Measurements from ENCODE around the gene ACTG1. TPM values are rescaled to one million over a fixed set of nuclear protein-coding genes. Genes with fewer than 3 reads are reported as not detected.

The ACTG1 gene
- total and polyA plus RNA-seq, 9 of the 15 experiments (the other 6 are each of a cell fraction or from before 2014, with no cell fraction given) = 224 to 1,775 (median 568) TPM

DNA sequence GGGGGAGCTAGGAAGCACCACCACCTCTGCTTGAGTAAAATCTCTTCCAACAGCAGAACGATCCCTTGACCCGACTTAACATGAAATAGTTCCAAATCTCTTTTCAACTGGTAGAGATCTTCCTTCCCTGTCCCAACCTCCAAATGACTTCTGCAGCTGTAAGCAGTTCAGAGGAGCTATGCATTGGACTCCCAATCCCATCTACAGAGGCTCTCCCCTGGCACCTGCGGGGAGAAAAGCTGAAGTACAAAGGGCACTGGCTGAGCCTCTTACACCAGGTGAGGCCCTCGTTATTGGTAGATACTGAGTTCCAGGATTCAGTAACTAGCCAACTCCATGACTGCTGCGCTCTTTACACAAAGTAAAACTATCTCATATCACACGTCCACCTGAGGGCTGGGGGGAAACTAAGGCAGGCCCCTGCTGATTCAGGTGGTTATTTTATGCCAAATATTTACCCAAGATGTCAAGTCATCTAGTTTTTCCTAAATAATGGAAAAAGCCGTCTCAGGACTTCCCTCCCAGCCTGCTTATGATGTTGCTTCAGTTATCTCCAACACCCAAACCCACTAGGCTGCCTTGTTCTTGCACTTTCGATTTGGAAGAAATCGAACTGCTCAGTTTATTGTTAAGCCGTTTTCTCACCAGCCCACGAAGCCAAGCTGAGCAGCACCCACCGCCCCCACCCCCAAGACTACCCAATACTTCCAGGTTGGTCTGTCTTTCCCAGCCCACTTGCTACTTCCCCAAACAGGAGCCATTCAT, 3.2 kb downstream of the ACTG1 start (continued):
- TF ChIP-seq, protein P1, sequence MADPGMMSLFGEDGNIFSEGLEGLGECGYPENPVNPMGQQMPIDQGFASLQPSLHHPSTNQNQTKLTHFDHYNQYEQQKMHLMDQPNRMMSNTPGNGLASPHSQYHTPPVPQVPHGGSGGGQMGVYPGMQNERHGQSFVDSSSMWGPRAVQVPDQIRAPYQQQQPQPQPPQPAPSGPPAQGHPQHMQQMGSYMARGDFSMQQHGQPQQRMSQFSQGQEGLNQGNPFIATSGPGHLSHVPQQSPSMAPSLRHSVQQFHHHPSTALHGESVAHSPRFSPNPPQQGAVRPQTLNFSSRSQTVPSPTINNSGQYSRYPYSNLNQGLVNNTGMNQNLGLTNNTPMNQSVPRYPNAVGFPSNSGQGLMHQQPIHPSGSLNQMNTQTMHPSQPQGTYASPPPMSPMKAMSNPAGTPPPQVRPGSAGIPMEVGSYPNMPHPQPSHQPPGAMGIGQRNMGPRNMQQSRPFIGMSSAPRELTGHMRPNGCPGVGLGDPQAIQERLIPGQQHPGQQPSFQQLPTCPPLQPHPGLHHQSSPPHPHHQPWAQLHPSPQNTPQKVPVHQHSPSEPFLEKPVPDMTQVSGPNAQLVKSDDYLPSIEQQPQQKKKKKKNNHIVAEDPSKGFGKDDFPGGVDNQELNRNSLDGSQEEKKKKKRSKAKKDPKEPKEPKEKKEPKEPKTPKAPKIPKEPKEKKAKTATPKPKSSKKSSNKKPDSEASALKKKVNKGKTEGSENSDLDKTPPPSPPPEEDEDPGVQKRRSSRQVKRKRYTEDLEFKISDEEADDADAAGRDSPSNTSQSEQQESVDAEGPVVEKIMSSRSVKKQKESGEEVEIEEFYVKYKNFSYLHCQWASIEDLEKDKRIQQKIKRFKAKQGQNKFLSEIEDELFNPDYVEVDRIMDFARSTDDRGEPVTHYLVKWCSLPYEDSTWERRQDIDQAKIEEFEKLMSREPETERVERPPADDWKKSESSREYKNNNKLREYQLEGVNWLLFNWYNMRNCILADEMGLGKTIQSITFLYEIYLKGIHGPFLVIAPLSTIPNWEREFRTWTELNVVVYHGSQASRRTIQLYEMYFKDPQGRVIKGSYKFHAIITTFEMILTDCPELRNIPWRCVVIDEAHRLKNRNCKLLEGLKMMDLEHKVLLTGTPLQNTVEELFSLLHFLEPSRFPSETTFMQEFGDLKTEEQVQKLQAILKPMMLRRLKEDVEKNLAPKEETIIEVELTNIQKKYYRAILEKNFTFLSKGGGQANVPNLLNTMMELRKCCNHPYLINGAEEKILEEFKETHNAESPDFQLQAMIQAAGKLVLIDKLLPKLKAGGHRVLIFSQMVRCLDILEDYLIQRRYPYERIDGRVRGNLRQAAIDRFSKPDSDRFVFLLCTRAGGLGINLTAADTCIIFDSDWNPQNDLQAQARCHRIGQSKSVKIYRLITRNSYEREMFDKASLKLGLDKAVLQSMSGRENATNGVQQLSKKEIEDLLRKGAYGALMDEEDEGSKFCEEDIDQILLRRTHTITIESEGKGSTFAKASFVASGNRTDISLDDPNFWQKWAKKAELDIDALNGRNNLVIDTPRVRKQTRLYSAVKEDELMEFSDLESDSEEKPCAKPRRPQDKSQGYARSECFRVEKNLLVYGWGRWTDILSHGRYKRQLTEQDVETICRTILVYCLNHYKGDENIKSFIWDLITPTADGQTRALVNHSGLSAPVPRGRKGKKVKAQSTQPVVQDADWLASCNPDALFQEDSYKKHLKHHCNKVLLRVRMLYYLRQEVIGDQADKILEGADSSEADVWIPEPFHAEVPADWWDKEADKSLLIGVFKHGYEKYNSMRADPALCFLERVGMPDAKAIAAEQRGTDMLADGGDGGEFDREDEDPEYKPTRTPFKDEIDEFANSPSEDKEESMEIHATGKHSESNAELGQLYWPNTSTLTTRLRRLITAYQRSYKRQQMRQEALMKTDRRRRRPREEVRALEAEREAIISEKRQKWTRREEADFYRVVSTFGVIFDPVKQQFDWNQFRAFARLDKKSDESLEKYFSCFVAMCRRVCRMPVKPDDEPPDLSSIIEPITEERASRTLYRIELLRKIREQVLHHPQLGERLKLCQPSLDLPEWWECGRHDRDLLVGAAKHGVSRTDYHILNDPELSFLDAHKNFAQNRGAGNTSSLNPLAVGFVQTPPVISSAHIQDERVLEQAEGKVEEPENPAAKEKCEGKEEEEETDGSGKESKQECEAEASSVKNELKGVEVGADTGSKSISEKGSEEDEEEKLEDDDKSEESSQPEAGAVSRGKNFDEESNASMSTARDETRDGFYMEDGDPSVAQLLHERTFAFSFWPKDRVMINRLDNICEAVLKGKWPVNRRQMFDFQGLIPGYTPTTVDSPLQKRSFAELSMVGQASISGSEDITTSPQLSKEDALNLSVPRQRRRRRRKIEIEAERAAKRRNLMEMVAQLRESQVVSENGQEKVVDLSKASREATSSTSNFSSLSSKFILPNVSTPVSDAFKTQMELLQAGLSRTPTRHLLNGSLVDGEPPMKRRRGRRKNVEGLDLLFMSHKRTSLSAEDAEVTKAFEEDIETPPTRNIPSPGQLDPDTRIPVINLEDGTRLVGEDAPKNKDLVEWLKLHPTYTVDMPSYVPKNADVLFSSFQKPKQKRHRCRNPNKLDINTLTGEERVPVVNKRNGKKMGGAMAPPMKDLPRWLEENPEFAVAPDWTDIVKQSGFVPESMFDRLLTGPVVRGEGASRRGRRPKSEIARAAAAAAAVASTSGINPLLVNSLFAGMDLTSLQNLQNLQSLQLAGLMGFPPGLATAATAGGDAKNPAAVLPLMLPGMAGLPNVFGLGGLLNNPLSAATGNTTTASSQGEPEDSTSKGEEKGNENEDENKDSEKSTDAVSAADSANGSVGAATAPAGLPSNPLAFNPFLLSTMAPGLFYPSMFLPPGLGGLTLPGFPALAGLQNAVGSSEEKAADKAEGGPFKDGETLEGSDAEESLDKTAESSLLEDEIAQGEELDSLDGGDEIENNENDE (IDR thresholded peaks at IDR 0.05; ENCODE audit: low read depth, low read length) = no peak
- TF ChIP-seq, protein P2, sequence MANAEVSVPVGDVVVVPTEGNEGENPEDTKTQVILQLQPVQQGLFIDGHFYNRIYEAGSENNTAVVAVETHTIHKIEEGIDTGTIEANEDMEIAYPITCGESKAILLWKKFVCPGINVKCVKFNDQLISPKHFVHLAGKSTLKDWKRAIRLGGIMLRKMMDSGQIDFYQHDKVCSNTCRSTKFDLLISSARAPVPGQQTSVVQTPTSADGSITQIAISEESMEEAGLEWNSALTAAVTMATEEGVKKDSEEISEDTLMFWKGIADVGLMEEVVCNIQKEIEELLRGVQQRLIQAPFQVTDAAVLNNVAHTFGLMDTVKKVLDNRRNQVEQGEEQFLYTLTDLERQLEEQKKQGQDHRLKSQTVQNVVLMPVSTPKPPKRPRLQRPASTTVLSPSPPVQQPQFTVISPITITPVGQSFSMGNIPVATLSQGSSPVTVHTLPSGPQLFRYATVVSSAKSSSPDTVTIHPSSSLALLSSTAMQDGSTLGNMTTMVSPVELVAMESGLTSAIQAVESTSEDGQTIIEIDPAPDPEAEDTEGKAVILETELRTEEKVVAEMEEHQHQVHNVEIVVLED (CRISPR knock-in tag; IDR thresholded peaks at IDR 0.05) = no peak
- no peak for TF ChIP-seq TAF15 (IDR thresholded peaks at IDR 0.05; ENCODE audit: low read depth, low read length)
- TF ChIP-seq ELF4 (CRISPR knock-in tag; IDR thresholded peaks at IDR 0.05) = no peak
- TF ChIP-seq, protein P3, sequence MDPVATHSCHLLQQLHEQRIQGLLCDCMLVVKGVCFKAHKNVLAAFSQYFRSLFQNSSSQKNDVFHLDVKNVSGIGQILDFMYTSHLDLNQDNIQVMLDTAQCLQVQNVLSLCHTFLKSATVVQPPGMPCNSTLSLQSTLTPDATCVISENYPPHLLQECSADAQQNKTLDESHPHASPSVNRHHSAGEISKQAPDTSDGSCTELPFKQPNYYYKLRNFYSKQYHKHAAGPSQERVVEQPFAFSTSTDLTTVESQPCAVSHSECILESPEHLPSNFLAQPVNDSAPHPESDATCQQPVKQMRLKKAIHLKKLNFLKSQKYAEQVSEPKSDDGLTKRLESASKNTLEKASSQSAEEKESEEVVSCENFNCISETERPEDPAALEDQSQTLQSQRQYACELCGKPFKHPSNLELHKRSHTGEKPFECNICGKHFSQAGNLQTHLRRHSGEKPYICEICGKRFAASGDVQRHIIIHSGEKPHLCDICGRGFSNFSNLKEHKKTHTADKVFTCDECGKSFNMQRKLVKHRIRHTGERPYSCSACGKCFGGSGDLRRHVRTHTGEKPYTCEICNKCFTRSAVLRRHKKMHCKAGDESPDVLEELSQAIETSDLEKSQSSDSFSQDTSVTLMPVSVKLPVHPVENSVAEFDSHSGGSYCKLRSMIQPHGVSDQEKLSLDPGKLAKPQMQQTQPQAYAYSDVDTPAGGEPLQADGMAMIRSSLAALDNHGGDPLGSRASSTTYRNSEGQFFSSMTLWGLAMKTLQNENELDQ (CRISPR knock-in tag; IDR thresholded peaks at IDR 0.05; ENCODE audit: borderline replicate concordance) = no peak
- TF ChIP-seq ZNF75A (CRISPR knock-in tag; IDR thresholded peaks at IDR 0.05) = no peak

Data from K562 (cell line).